Keratinocyte (primary cell): Measurements from ENCODE around the gene NDUFA13. TPM values are rescaled to one million over a fixed set of nuclear protein-coding genes. Genes with fewer than 3 reads are reported as not detected.

ENCODE experiments used
- DNase-seq: peaks from one replicate; pipeline ENCODE4 v3.0.0-alpha.2; 2011; ENCODE audit warnings: low read depth, missing footprints, low spot score
- FAIRE-seq: peaks from 2 replicates; lab custom pipeline; 2011; peaks lifted over from hg19 to GRCh38; lab: Jason Lieb, UNC
- H2AFZ ChIP-seq: 2 replicates; pipeline ENCODE4 v1.6.0; 2012; ENCODE audit warnings: low read length, control low read depth, inconsistent platforms; ENCODE audit not compliant: control insufficient read depth
- H3K27ac ChIP-seq: 2 replicates; pipeline ENCODE4 v1.5.1; 2011; ENCODE audit warnings: low read length; ENCODE audit not compliant: control insufficient read depth, insufficient read depth
- H3K27me3 ChIP-seq: 3 replicates; pipeline ENCODE4 v1.6.0; 2011; ENCODE audit warnings: low read length; ENCODE audit not compliant: control insufficient read depth, insufficient read depth; ENCODE audit errors: extremely low read depth
- H3K36me3 ChIP-seq, 2 experiments: 2 replicates in 1 of 2; 3 replicates in 1 of 2; pipeline ENCODE4 v1.5.1; 2011; ENCODE audit warnings: low read length in 2 of 2, mild to moderate bottlenecking in 1 of 2; ENCODE audit not compliant: control insufficient read depth in 2 of 2, insufficient read depth in 2 of 2; ENCODE audit errors: extremely low read depth in 1 of 2
- H3K4me1 ChIP-seq: 3 replicates; pipeline ENCODE4 v1.5.1; 2011; ENCODE audit warnings: low read length; ENCODE audit not compliant: control insufficient read depth, insufficient read depth; ENCODE audit errors: extremely low read depth
- H3K4me2 ChIP-seq: 3 replicates; pipeline ENCODE4 v1.6.0; 2011; ENCODE audit warnings: low read depth, low read length; ENCODE audit not compliant: control insufficient read depth, insufficient read depth; ENCODE audit errors: extremely low read depth
- H3K4me3 ChIP-seq, 3 experiments: fragments of 200-600 bp in 1 of 3; sonication (generic) in 1 of 3; 2 replicates in 2 of 3; 3 replicates in 1 of 3; pipeline ENCODE4 v1.5.1; 2011 to 2016; ENCODE audit warnings: low read length in 3 of 3, mild to moderate bottlenecking in 3 of 3, control low read depth in 2 of 3, inconsistent platforms in 1 of 3, low read depth in 1 of 3, mixed read lengths in 1 of 3, mixed run types in 1 of 3, moderate library complexity in 1 of 3; ENCODE audit not compliant: control insufficient read depth in 2 of 3, insufficient read depth in 2 of 3; ENCODE audit errors: extremely low read depth in 1 of 3
- H3K79me2 ChIP-seq: 2 replicates; pipeline ENCODE4 v1.6.0; 2012; ENCODE audit warnings: low read length; ENCODE audit not compliant: control insufficient read depth, insufficient read depth
- H3K9ac ChIP-seq: 3 replicates; pipeline ENCODE4 v1.6.0; 2011; ENCODE audit warnings: low read length; ENCODE audit not compliant: control insufficient read depth, insufficient read depth; ENCODE audit errors: extremely low read depth
- H3K9me1 ChIP-seq: 3 replicates; pipeline ENCODE4 v1.6.0; 2011; ENCODE audit warnings: low read length; ENCODE audit not compliant: control insufficient read depth, insufficient read depth; ENCODE audit errors: extremely low read depth
- H3K9me3 ChIP-seq: 2 replicates; pipeline ENCODE4 v1.5.1; 2012; ENCODE audit warnings: low read depth, low read length; ENCODE audit not compliant: control insufficient read depth
- H4K20me1 ChIP-seq: 3 replicates; pipeline ENCODE4 v1.6.0; 2011; ENCODE audit warnings: low read length; ENCODE audit not compliant: control insufficient read depth, insufficient read depth; ENCODE audit errors: extremely low read depth
- CTCF ChIP-seq, 3 experiments: IDR thresholded peaks in 1 of 3; conservative IDR thresholded peaks in 1 of 3; optimal IDR thresholded peaks in 1 of 3; 2 replicates in 2 of 3; 3 replicates in 1 of 3; pipeline versions ENCODE3 to v1.5.1; 2011; ENCODE audit warnings: low read length in 3 of 3, mild to moderate bottlenecking in 3 of 3, moderate library complexity in 2 of 3, control low read depth in 1 of 3, inconsistent platforms in 1 of 3; ENCODE audit not compliant: insufficient read depth in 2 of 3; ENCODE audit errors: extremely low read depth in 1 of 3
- EZH2 ChIP-seq: IDR thresholded peaks from one replicate; pipeline ENCODE4 v1.6.1; 2012; ENCODE audit warnings: inconsistent platforms, mild to moderate bottlenecking, low read length, moderate library complexity
- dilution Hi-C: fragments of 300-500 bp; cut with MboI; formaldehyde crosslinking; loops from one replicate; pipeline ENCODE4 v1.7.0; 2020; ENCODE audit warnings: low sequenced_read_pairs; ENCODE audit not compliant: extremely low pct_ligation_motif_present
- polyA plus RNA-seq, 5 experiments: library from polyadenylated mRNA; depleted of rRNA in 3 of 5; stranded (reverse) in 3 of 5; stranded (forward) in 1 of 5; unstranded in 1 of 5; fragments of >200 nt; gene quantifications; 1 replicate in 1 of 5; 2 replicates in 3 of 5; 3 replicates in 1 of 5; pipeline versions ENCODE4 v1.2.1 to v1.2.3, GENCODE V29; 2011 to 2012; ENCODE audit warnings: missing spikeins in 2 of 5, low read depth in 1 of 5, low replicate concordance in 1 of 5

Gene NDUFA13
- polyA plus RNA-seq, 1 donor (not counting 4 experiments of a cell fraction or from before 2014, with no cell fraction given) = 343 TPM

- H3K4me3 ChIP-seq = no peak overlapping the region
- no peaks in the 10 kb centered on the region for H3K27me3 ChIP-seq
- no peaks in the 10 kb centered on the region for H3K79me2 ChIP-seq
- no peak overlapping the region for H3K9ac ChIP-seq
- no peak for TF ChIP-seq CTCF (optimal IDR thresholded peaks at IDR 0.05 in 1 of 3, IDR thresholded peaks at IDR 0.05 in 1 of 3, conservative IDR thresholded peaks at IDR 0.05 in 1 of 3; ENCODE audit: extremely low read depth in 1 of 3, insufficient read depth in 2 of 3, low read length in 3 of 3)
- TF ChIP-seq EZH2 = no peak
- H3K36me3 ChIP-seq = peaks cover 40 to 48% of the 10 kb centered on the region in 2 experiments
- H3K9me3 ChIP-seq = no peaks in the 10 kb centered on the region
- H3K27ac ChIP-seq = no peak overlapping the region
- H2AFZ ChIP-seq = no peak overlapping the region
- H4K20me1 ChIP-seq = no peaks in the 10 kb centered on the region
- dilution Hi-C loops = no loop called here
- DNase-seq (no peak), FAIRE-seq (no peak)
- H3K4me1 ChIP-seq = no peaks in the 10 kb centered on the region
- H3K9me1 ChIP-seq = no peaks in the 10 kb centered on the region
- H3K4me2 ChIP-seq = no peak overlapping the region
Measured at GRCh38 chr19:19501798-19502197, 14.2 kb upstream of the NDUFA13 start.

GRCh38 chr19:19502281-19502680 lies 13.7 kb upstream of the NDUFA13 start:
- no peaks in the 10 kb centered on the region for H3K79me2 ChIP-seq
- H3K9me3 ChIP-seq = no peaks in the 10 kb centered on the region
- TF ChIP-seq CTCF (optimal IDR thresholded peaks at IDR 0.05 in 1 of 3, IDR thresholded peaks at IDR 0.05 in 1 of 3, conservative IDR thresholded peaks at IDR 0.05 in 1 of 3; ENCODE audit: extremely low read depth in 1 of 3, insufficient read depth in 2 of 3, low read length in 3 of 3) = no peak
- no peak for TF ChIP-seq EZH2
- H3K4me3 ChIP-seq = no peak overlapping the region
- peaks cover 40 to 46% of the 10 kb centered on the region in 2 experiments for H3K36me3 ChIP-seq
- H3K27ac ChIP-seq = no peak overlapping the region
- FAIRE-seq (no peak), DNase-seq (no peak)
- H3K9ac ChIP-seq = no peak overlapping the region
- no peak overlapping the region for H3K4me2 ChIP-seq
- dilution Hi-C loops = no loop called here
- no peaks in the 10 kb centered on the region for H3K27me3 ChIP-seq
- no peak overlapping the region for H2AFZ ChIP-seq
- no peaks in the 10 kb centered on the region for H3K4me1 ChIP-seq
- no peaks in the 10 kb centered on the region for H3K9me1 ChIP-seq
- no peaks in the 10 kb centered on the region for H4K20me1 ChIP-seq
